RWPE1 (cell line): ENCODE data around the gene NPAS2.

Source experiments
- CTCF ChIA-PET: fragments of 350-600 bp; sonication (Branson Sonifier 250); formaldehyde crosslinking; extraction: SDS; loops from one replicate; lab custom pipeline; 2021; lab: Yijun Ruan, JAX
- POLR2A ChIA-PET: fragments of 400-600 bp; formaldehyde crosslinking; extraction: SDS; loops from one replicate; lab custom pipeline; 2020; ENCODE audit warnings: antibody characterized with exemption; ENCODE audit not compliant: low non-redundant PET; lab: Yijun Ruan, JAX
- DNase-seq: peaks from one replicate; pipeline ENCODE4 v3.0.0; 2012; ENCODE audit warnings: low spot score
- H3K27ac ChIP-seq: fragments of 450-650 bp; 2 replicates; pipeline ENCODE4 v1.5.1; 2017
- CTCF ChIP-seq: fragments of 450-650 bp; conservative IDR thresholded peaks from 2 replicates; pipeline ENCODE4 v1.5.1; 2017; ENCODE audit warnings: low read depth, mild to moderate bottlenecking

NPAS2 gene

GRCh38 chr2:100840519-100840918 lies 20.6 kb downstream of the NPAS2 start:
- POLR2A ChIA-PET: no interaction called here
- CTCF ChIA-PET: interaction anchor here (1.2 kb wide), 1 partner anchor 23 kb away, joined by 3 read pairs; no protein-coding TSS in a partner anchor
- no peak overlapping the region for H3K27ac ChIP-seq
- no peak for TF ChIP-seq CTCF
- no peak for DNase-seq

- POLR2A ChIA-PET: no interaction called here
- H3K27ac ChIP-seq: no peak overlapping the region
- CTCF ChIA-PET: interaction anchor here (0.6 kb wide), 1 partner anchor 1926 kb away, joined by 3 read pairs; no protein-coding TSS in a partner anchor
- no peak for TF ChIP-seq CTCF
- no peak for DNase-seq
Measured at GRCh38 chr2:100842241-100842922, 22.4 kb downstream of the NPAS2 start.

GRCh38 chr2:100844514-100844913 lies 24.6 kb downstream of the NPAS2 start:
- no peak for DNase-seq
- CTCF ChIA-PET: interaction anchor here (0.9 kb wide), 1 partner anchor 43 kb away, joined by 3 read pairs; no protein-coding TSS in a partner anchor
- no peak overlapping the region for H3K27ac ChIP-seq
- TF ChIP-seq CTCF: no peak
- POLR2A ChIA-PET: no interaction called here

GRCh38 chr2:100845141-100845991 lies 25.4 kb downstream of the NPAS2 start:
- POLR2A ChIA-PET: no interaction called here
- CTCF ChIA-PET: interaction anchor here (0.9 to 1.1 kb wide), 2 partner anchors 30 to 43 kb away, joined by 3 read pairs; no protein-coding TSS in a partner anchor
- TF ChIP-seq CTCF: no peak
- DNase-seq: no peak
- H3K27ac ChIP-seq: 0 out of 2 replicates have a peak overlapping the region, but pooled peaks have one; percentile 11

GRCh38 chr2:100846716-100847115 lies 26.8 kb downstream of the NPAS2 start:
- CTCF ChIA-PET: interaction anchor here (0.6 kb wide), 1 partner anchor 371 kb away, joined by 5 read pairs; no protein-coding TSS in a partner anchor
- POLR2A ChIA-PET: no interaction called here
- no peak overlapping the region for H3K27ac ChIP-seq
- TF ChIP-seq CTCF: no peak
- no peak for DNase-seq

GRCh38 chr2:100852447-100852846 lies 32.5 kb downstream of the NPAS2 start:
- POLR2A ChIA-PET: no interaction called here
- TF ChIP-seq CTCF: no peak
- CTCF ChIA-PET: no interaction called here
- H3K27ac ChIP-seq: no peak overlapping the region
- no peak for DNase-seq
